Brain microvascular endothelial cell (primary cell): ENCODE measurements around the gene IGFBP2.

ENCODE experiments used
- DNase-seq: peaks from one replicate; pipeline ENCODE4 v3.0.0-alpha.2; 2020
- H3K27ac ChIP-seq: fragments of 250-450 bp; sonication (Bioruptor Pico); 2 replicates; pipeline ENCODE4 v1.5.1; 2020; ENCODE audit warnings: mild to moderate bottlenecking, moderate library complexity
- H3K27me3 ChIP-seq: fragments of 250-450 bp; sonication (Bioruptor Pico); replicated peaks from 2 replicates; pipeline ENCODE4 v1.5.1; 2020; ENCODE audit warnings: mild to moderate bottlenecking
- H3K36me3 ChIP-seq: fragments of 250-450 bp; sonication (Bioruptor Pico); replicated peaks from 2 replicates; pipeline ENCODE4 v1.5.1; 2020; ENCODE audit warnings: mild to moderate bottlenecking
- H3K4me3 ChIP-seq: 2 replicates; pipeline ENCODE4 v1.5.1; 2011; ENCODE audit warnings: low read depth, mild to moderate bottlenecking, control low read depth, low read length, moderate library complexity
- CTCF ChIP-seq: IDR thresholded peaks from 2 replicates; pipeline ENCODE4 v1.5.1; 2011; ENCODE audit warnings: low read depth, mild to moderate bottlenecking, moderate library complexity, low read length, control low read depth, inconsistent platforms; ENCODE audit errors: missing control alignments
- in situ Hi-C: cut with HindIII; loops from 2 replicates; pipeline ENCODE4 v1.10.0; 2017; ENCODE audit warnings: low sequenced_read_pairs, low pct_ligation_motif_present

IGFBP2 gene

DNA sequence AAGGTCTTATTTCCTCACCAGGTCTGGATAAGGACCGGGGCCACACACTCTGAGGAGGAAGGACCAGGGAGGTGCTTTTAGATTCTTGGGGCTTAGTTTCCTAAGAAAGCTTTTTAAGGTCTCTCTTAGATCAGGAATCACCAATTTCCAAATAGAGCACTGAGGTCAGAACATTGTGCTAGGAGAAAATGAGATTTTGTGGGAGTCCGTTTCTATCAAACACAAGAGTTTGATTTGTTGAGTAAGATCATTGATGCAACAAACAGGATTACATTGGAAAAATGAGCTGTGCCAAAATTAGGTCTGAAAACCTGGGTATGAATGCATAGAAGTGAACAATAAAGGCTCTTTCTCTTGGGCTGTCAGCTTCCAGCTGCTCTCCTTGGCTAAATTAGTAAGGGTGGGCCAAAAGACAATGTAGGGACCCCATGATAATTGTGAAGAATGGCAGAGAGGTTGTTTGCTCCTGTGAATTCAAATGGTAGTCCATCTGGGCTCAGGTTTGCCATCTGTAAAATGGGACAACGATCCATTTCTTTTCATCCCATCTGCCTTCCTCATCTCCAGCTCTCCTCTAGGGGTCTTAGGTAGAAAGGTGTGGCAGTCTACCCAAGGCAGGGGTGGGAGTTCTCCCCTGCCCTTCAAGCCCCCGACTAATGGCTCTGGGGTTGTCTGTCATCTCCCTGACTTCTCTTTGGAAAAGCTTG is 20.0 kb downstream of the IGFBP2 start:
- no peaks in the 10 kb centered on the region for H3K27me3 ChIP-seq
- H3K27ac ChIP-seq: no peak overlapping the region
- no peak overlapping the region for H3K4me3 ChIP-seq
- no peak for TF ChIP-seq CTCF
- in situ Hi-C loops: loop anchor here (10.0 kb wide), 1 partner anchor 138 kb away; no protein-coding TSS in a partner anchor
- peaks cover 9% of the 10 kb centered on the region for H3K36me3 ChIP-seq
- DNase-seq: no peak

DNA sequence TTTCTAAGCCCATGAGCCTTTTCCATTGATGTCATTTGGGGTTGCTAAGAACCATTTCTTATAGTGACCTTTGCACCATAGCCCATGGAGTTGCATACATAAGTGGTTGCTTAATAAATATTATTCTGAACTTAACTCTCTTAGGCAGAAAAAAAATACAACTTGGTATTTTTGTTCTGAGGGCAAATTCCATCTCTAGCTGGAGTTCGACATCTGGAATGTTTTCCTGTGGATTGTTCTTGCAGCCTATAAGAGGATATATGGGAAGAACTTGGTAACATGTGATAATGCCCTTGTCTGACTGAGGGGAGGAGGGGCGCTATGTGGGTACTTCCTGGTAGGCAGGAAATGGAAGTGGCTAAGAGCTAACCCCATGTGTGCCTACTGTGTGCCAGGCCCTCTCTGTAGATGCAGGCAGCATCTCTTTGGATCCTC is 20.7 kb downstream of the IGFBP2 start:
- no peak for TF ChIP-seq CTCF
- in situ Hi-C loops: loop anchor here (10.0 kb wide), 1 partner anchor 139 kb away; no protein-coding TSS in a partner anchor
- Histone ChIP-seq H3K4me3 (no peak overlapping the region), H3K36me3 (peaks cover 9% of the 10 kb centered on the region), H3K27me3 (no peaks in the 10 kb centered on the region), H3K27ac (no peak overlapping the region)
- DNase-seq: no peak

GRCh38 chr2:216654528-216655052 is 21.4 kb downstream of the IGFBP2 start:
- in situ Hi-C loops: loop anchor here (10.0 kb wide), 1 partner anchor 140 kb away; no protein-coding TSS in a partner anchor
- no peak for DNase-seq
- H3K27me3 ChIP-seq: no peaks in the 10 kb centered on the region
- peaks cover 9% of the 10 kb centered on the region for H3K36me3 ChIP-seq
- no peak overlapping the region for H3K4me3 ChIP-seq
- H3K27ac ChIP-seq: no peak overlapping the region
- TF ChIP-seq CTCF: no peak

DNA sequence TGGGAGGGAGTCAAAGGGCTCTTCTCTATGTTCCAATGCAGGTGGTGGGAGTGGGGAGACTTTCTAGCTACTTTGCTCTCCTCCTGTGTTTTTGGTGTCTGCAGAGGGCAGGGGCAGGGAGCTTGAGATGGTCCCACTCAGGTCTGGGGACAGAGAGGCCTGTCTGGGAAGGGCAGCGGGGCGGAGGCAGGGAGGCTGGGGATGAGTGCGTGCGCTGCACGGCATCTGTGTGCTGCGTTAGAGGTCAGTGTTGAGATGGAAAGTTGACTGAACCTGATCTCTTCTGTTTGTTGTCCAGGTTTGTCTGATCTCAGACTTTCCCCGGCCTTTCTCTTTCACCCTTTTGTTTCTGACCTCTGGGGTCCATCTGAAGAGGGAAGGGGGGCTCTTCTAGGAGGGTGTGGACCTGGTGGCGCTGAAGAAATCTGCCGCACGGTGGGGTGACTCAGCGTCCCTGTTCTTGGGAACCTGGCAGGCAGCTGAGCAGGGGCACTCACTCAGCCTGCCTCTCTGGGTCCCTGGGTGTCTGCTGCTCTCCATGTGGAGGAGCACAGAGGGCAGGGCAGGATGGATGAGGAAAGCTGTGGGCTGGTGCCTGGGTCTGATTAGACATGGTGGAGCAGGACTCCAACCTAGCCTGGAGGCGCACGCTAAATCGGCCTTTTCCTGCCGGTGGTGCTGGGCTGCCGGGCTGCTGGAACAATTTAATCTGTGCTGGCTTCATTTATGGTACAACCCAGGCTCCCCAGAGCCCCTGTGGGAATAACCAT is 24.1 kb downstream of the IGFBP2 start:
- Histone ChIP-seq H3K27me3 (no peaks in the 10 kb centered on the region), H3K4me3 (no peak overlapping the region), H3K36me3 (peaks cover 20% of the 10 kb centered on the region), H3K27ac (peak overlapping the region; percentile 21)
- in situ Hi-C loops: loop anchor here (10.0 kb wide), 1 partner anchor 142 kb away; no protein-coding TSS in a partner anchor
- TF ChIP-seq CTCF: no peak
- no peak for DNase-seq

DNA sequence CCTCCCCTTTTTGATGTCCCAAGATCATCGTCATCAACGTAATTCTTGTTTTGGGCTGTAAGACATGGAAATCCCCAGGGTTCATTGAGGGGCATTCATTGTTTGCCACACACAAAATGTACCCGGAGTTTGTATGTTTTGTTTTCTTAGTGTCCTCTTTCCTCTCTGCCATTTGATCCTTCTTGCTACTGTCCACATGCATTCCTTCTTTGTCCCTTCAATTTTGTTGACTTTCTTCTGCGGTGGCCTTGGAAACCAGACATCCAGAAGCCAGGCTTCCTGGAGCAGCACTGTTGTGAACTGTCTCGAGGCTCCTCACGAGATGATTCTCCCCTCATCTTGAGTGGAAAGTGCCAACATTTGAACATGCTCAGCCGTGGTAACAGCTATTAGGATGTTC is 24.8 kb downstream of the IGFBP2 start:
- Histone ChIP-seq H3K27ac (peak overlapping the region; percentile 24), H3K4me3 (no peak overlapping the region), H3K36me3 (peaks cover 20% of the 10 kb centered on the region), H3K27me3 (no peaks in the 10 kb centered on the region)
- DNase-seq: no peak
- in situ Hi-C loops: loop anchor here (10.0 kb wide), 1 partner anchor 143 kb away; no protein-coding TSS in a partner anchor
- no peak for TF ChIP-seq CTCF
